Regular cardiac myocyte (primary cell): Measurements from ENCODE around the gene ZDHHC14. TPM values are rescaled to one million over a fixed set of nuclear protein-coding genes. Genes with fewer than 3 reads are reported as not detected.

ENCODE experiments used
- total RNA-seq: library from RNA; depleted of rRNA; stranded (reverse); fragments of >200 nt; gene quantifications from 2 replicates; pipeline ENCODE4 v1.2.3, GENCODE V29; 2014

The ZDHHC14 gene
- total RNA-seq, result 3.8 and 4.8 TPM in 2 replicates

DNA sequence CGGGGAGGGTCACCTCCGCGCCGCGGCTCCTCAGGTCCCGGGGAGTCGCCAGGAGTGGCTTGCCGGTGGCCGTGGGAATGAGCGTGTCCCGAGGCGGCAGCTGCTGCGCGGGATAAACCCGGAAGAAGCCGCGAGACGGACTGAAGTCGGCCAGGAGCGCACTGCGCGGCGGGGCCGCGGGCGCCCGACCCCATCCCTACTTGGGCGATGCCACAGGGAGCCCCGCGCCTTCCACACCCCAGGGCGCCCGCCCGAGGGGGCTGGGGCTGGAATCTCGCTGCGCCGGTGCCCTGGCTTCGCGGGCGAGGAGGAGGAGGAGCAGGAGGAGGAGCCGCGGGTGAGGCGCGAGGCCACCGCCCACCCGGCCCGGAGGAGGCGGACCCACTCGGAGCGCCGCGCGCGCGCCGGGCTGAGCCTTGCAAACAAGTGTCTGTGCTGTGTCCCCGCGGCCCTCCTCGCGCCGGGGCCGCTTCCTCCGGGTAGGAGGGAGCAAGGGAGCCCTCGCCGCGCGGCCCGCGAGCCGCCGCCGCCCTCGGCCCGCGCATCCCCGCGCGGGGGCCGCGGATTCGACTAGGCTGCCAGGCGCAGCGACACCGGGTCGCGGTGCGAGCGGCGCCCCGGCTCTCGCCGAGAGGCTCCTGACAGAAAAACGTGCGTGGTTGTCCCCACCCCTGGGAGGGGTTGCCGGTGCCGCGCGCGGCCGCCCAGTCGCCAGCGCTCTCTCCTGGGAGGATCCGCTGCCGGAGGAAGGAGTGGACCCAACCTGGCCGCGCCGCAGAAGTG is at the start of gene ZDHHC14:
Gene ZDHHC14 (plus strand): TSS at position 412 of the 783 bp plus-strand sequence.

Other genes with a start within 250 kb of the ZDHHC14 start
- gene TMEM242, start 57.7 kb upstream of the ZDHHC14 start, total RNA-seq, result 4.2 and 7.3 TPM in 2 replicates